A673 (cell line): ENCODE results near the gene C1orf94. TPM values are rescaled to one million over a fixed set of nuclear protein-coding genes. Genes with fewer than 3 reads are reported as not detected.

Experiments
- BruUV-seq: library from RNA; stranded (reverse); fragments of 400-500 nt; replicated peaks from 2 replicates; lab custom pipeline; 2021; lab: Mats Ljungman, UMichigan
- CTCF ChIA-PET: fragments of 300-600 bp; sonication (Branson Sonifier 250); formaldehyde crosslinking; loops from one replicate; lab custom pipeline; 2022; ENCODE audit warnings: antibody characterized with exemption; lab: Charles Lee
- POLR2A ChIA-PET: fragments of 300-600 bp; sonication (Branson Sonifier 250); formaldehyde crosslinking; loops from one replicate; lab custom pipeline; 2022; ENCODE audit warnings: antibody characterized with exemption; ENCODE audit not compliant: low non-redundant PET; lab: Charles Lee
- DNase-seq: peaks from one replicate; pipeline ENCODE4 v3.0.0-alpha.2; 2015; ENCODE audit warnings: low spot score
- H3K27ac ChIP-seq: fragments of 200-600 bp; sonication (generic); 2 replicates; pipeline ENCODE4 v1.5.1; 2016; ENCODE audit warnings: mixed run types, low read depth, mild to moderate bottlenecking, mixed read lengths, antibody characterized with exemption, low read length; ENCODE audit not compliant: poor library complexity, severe bottlenecking
- H3K27me3 ChIP-seq: fragments of 200-600 bp; sonication (generic); replicated peaks from 2 replicates; pipeline ENCODE4 v1.6.1; 2017; ENCODE audit warnings: mixed run types, low read depth, mild to moderate bottlenecking, mixed read lengths, antibody characterized with exemption, low read length; ENCODE audit not compliant: insufficient read depth, poor library complexity
- H3K36me3 ChIP-seq: fragments of 200-600 bp; sonication (generic); 2 replicates; pipeline ENCODE4 v1.6.1; 2016; ENCODE audit warnings: mixed run types, mild to moderate bottlenecking, mixed read lengths, antibody characterized with exemption, low read length; ENCODE audit not compliant: insufficient read depth, poor library complexity, severe bottlenecking
- H3K4me1 ChIP-seq: fragments of 200-600 bp; sonication (generic); 2 replicates; pipeline ENCODE4 v1.6.1; 2017; ENCODE audit warnings: mixed run types, mild to moderate bottlenecking, mixed read lengths, antibody characterized with exemption, low read length; ENCODE audit not compliant: insufficient read depth, poor library complexity, severe bottlenecking
- H3K4me3 ChIP-seq: fragments of 200-600 bp; sonication (generic); 2 replicates; pipeline ENCODE4 v1.5.1; 2016; ENCODE audit warnings: low read depth, mixed run types, mild to moderate bottlenecking, mixed read lengths, low read length; ENCODE audit not compliant: poor library complexity, severe bottlenecking
- H3K9me3 ChIP-seq: fragments of 200-600 bp; sonication (generic); 2 replicates; pipeline ENCODE4 v1.6.1; 2016; ENCODE audit warnings: mixed run types, low read depth, mild to moderate bottlenecking, mixed read lengths, antibody characterized with exemption, low read length; ENCODE audit not compliant: poor library complexity, severe bottlenecking
- CTCF ChIP-seq: fragments of 300-800, 200-600 bp; sonication (generic); conservative IDR thresholded peaks from 2 replicates; pipeline ENCODE4 v1.5.1; 2017; ENCODE audit warnings: low read depth, mild to moderate bottlenecking, antibody characterized with exemption, low read length, moderate library complexity, mixed read lengths
- EZH2 ChIP-seq: fragments of 200-600 bp; sonication (generic); IDR thresholded peaks from 2 replicates; pipeline ENCODE4 v1.6.1; 2017; ENCODE audit warnings: borderline replicate concordance, low read depth, mild to moderate bottlenecking, mixed read lengths, antibody characterized with exemption, low read length; ENCODE audit not compliant: poor library complexity, severe bottlenecking
- intact Hi-C: fragments of 100-400 bp; cut with micrococcal nuclease; formaldehyde crosslinking; loops from one replicate; pipeline ENCODE4 v1.10.0; 2022; ENCODE audit not compliant: unreplicated experiment
- total RNA-seq: library from RNA; stranded (reverse); gene quantifications from 2 replicates; pipeline ENCODE4 v1.2.3, GENCODE V29; 2021

C1orf94 gene
- total RNA-seq, 1 experiment from 2014 or later: 0.34 TPM

GRCh38 chr1:34267326-34267725 lies 90.6 kb downstream of the C1orf94 start:
- Histone ChIP-seq H3K27me3 (no peaks in the 10 kb centered on the region), H3K9me3 (no peaks in the 10 kb centered on the region), H3K36me3 (no peaks in the 10 kb centered on the region), H3K4me1 (peaks cover 12% of the 10 kb centered on the region), H3K4me3 (no peak overlapping the region), H3K27ac (no peak overlapping the region)
- intact Hi-C loops: no loop called here
- TF ChIP-seq CTCF (no peak), EZH2 (no peak)
- BruUV-seq: no TSS peak
- CTCF ChIA-PET: no interaction called here
- no peak for DNase-seq
- POLR2A ChIA-PET: no interaction called here

- POLR2A ChIA-PET: no interaction called here
- no peaks in the 10 kb centered on the region for H3K9me3 ChIP-seq
- TF ChIP-seq CTCF (no peak), EZH2 (no peak)
- no peak overlapping the region for H3K27ac ChIP-seq
- peak; percentile 84 for DNase-seq
- intact Hi-C loops: no loop called here
- H3K4me1 ChIP-seq: peaks cover 9% of the 10 kb centered on the region
- CTCF ChIA-PET: no interaction called here
- BruUV-seq: no TSS peak
- H3K4me3 ChIP-seq: no peak overlapping the region
- H3K27me3 ChIP-seq: no peaks in the 10 kb centered on the region
- no peaks in the 10 kb centered on the region for H3K36me3 ChIP-seq
These were observed 91.7 kb downstream of the C1orf94 start for GRCh38 chr1:34268311-34268954.

Other genes starting within 250 kb of the C1orf94 start
- 2.8 and 3.4 TPM in 2 replicates for gene CSMD2, start 11.7 kb upstream of the C1orf94 start, total RNA-seq